Endothelial cell of umbilical vein (primary cell): ENCODE measurements around the gene TMEM52B.

Experiments used
- POLR2A ChIP-seq: IDR thresholded peaks from 2 replicates; pipeline ENCODE4 v1.6.1; 2012; ENCODE audit warnings: low read depth, mild to moderate bottlenecking, control low read depth, low read length
- POLR2AphosphoS5 ChIP-seq: IDR thresholded peaks from 2 replicates; pipeline ENCODE4 v1.6.1; 2012; ENCODE audit warnings: low read depth, mild to moderate bottlenecking, control low read depth, low read length, moderate library complexity; ENCODE audit not compliant: insufficient read depth
- TF ChIP-seq, protein P1 (sequence below), 2 donors: IDR thresholded peaks; 1 replicate in 1 of 2; 2 replicates in 1 of 2; pipeline ENCODE4 v1.5.1; 2011; ENCODE audit warnings: low read length in 2 of 2, mild to moderate bottlenecking in 2 of 2, moderate library complexity in 2 of 2, control low read depth in 1 of 2, inconsistent platforms in 1 of 2, low read depth in 1 of 2; ENCODE audit not compliant: insufficient read depth in 1 of 2; ENCODE audit errors: extremely low read depth in 1 of 2

DNA sequence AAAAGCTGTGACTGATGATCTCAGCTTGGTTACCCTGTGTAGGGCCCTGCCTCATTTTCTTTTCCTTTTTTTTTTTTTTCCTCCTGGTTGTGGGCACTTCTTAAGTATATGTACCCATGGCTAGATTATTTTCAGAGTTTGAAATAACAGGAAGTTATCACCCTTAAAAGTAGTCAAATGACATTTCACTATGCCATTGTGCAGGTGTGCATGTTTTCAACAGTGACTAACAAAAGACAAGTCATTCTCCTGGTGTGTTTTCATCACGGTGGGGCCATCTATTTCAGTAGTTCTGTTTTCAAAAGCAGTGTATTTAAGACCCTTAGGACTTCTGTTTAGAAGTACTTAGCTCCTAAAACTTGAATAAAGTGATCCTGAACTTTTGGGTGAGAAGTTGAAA is 48.8 kb downstream of the TMEM52B start:
- TF ChIP-seq, protein P1, sequence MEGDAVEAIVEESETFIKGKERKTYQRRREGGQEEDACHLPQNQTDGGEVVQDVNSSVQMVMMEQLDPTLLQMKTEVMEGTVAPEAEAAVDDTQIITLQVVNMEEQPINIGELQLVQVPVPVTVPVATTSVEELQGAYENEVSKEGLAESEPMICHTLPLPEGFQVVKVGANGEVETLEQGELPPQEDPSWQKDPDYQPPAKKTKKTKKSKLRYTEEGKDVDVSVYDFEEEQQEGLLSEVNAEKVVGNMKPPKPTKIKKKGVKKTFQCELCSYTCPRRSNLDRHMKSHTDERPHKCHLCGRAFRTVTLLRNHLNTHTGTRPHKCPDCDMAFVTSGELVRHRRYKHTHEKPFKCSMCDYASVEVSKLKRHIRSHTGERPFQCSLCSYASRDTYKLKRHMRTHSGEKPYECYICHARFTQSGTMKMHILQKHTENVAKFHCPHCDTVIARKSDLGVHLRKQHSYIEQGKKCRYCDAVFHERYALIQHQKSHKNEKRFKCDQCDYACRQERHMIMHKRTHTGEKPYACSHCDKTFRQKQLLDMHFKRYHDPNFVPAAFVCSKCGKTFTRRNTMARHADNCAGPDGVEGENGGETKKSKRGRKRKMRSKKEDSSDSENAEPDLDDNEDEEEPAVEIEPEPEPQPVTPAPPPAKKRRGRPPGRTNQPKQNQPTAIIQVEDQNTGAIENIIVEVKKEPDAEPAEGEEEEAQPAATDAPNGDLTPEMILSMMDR (IDR thresholded peaks at IDR 0.05; ENCODE audit: extremely low read depth in 1 of 2, insufficient read depth in 1 of 2, low read depth in 1 of 2, low read length in 2 of 2) = no peak
- TF ChIP-seq POLR2AphosphoS5 (no peak), POLR2A (no peak)
